B cell (primary cell): ENCODE data around the gene PANK4. TPM values are rescaled to one million over a fixed set of nuclear protein-coding genes. Genes with fewer than 3 reads are reported as not detected.

Experiments used
- ATAC-seq: fragments of 200-7000 bp; cut with Tn5 transposase; one replicate; pipeline ENCODE4 v1.10.0; 2021; ENCODE audit warnings: low read depth, mild to moderate bottlenecking, moderate number of reproducible peaks, moderate library complexity
- CTCF ChIA-PET: fragments of 350-600 bp; sonication (Branson Sonifier 250); formaldehyde crosslinking; loops from one replicate; lab custom pipeline; 2021; ENCODE audit warnings: antibody characterized with exemption, inconsistent platforms; lab: Charles Lee
- POLR2A ChIA-PET: fragments of 350-600 bp; sonication (Branson Sonifier 250); formaldehyde crosslinking; loops from one replicate; lab custom pipeline; 2021; ENCODE audit warnings: antibody characterized with exemption; lab: Charles Lee
- DNase-seq: peaks from one replicate; pipeline ENCODE4 v3.0.0; 2013
- H2AFZ ChIP-seq: 2 replicates; pipeline ENCODE4 v1.6.1; 2012; ENCODE audit warnings: mild to moderate bottlenecking, low read depth, low read length; ENCODE audit not compliant: insufficient read depth, poor library complexity, severe bottlenecking
- H3K27ac ChIP-seq, 2 donors: 1 replicate in 1 of 2; 2 replicates in 1 of 2; pipeline ENCODE4 v1.5.1; 2012 to 2013; ENCODE audit warnings: low read length in 2 of 2, mild to moderate bottlenecking in 2 of 2, moderate library complexity in 1 of 2
- H3K27me3 ChIP-seq, 4 experiments: fragments of 200-600 bp in 1 of 4; sonication (generic) in 1 of 4; replicated peaks in 1 of 4; 1 replicate in 2 of 4; 2 replicates in 2 of 4; pipeline versions ENCODE4 v1.6.1 to v1.7.0; 2013 to 2016; ENCODE audit warnings: low read length in 3 of 4, mild to moderate bottlenecking in 2 of 4, mixed read lengths in 1 of 4, moderate library complexity in 1 of 4; ENCODE audit not compliant: insufficient read depth in 4 of 4, control insufficient read depth in 3 of 4; ENCODE audit errors: control extremely low read depth in 1 of 4
- H3K36me3 ChIP-seq, 2 experiments: replicated peaks in 1 of 2; 1 replicate in 1 of 2; 2 replicates in 1 of 2; pipeline versions ENCODE4 v1.6.1 to v1.7.1; 2013; ENCODE audit warnings: low read length in 1 of 2; ENCODE audit not compliant: insufficient read depth in 2 of 2, control insufficient read depth in 1 of 2; ENCODE audit errors: control extremely low read depth in 1 of 2, extremely low read depth in 1 of 2
- H3K4me1 ChIP-seq, 2 donors: fragments of 200-600 bp in 1 of 2; sonication (generic) in 1 of 2; 1 replicate in 1 of 2; 2 replicates in 1 of 2; pipeline versions ENCODE4 v1.5.1 to v1.6.1; 2013 to 2017; ENCODE audit warnings: low read length in 2 of 2; ENCODE audit not compliant: control insufficient read depth in 2 of 2, insufficient read depth in 2 of 2
- H3K4me2 ChIP-seq: replicated peaks from 2 replicates; pipeline ENCODE3; 2012; ENCODE audit warnings: mild to moderate bottlenecking, low read depth, low read length; ENCODE audit not compliant: poor library complexity, severe bottlenecking
- H3K4me3 ChIP-seq, 5 experiments: fragments of 200-600 bp in 1 of 5; sonication (generic) in 1 of 5; 1 replicate in 3 of 5; 2 replicates in 2 of 5; pipeline versions ENCODE4 v1.5.1 to v1.7.0; 2011 to 2016; ENCODE audit warnings: low read length in 4 of 5, mild to moderate bottlenecking in 4 of 5, low read depth in 2 of 5, control low read depth in 1 of 5, moderate library complexity in 1 of 5; ENCODE audit not compliant: insufficient read depth in 1 of 5; ENCODE audit errors: control extremely low read depth in 1 of 5, extremely low read depth in 1 of 5
- H3K79me2 ChIP-seq: fragments of 200-600 bp; sonication (generic); one replicate; pipeline ENCODE4 v1.6.0; 2016; ENCODE audit warnings: low read length; ENCODE audit not compliant: control insufficient read depth, insufficient read depth
- H3K9ac ChIP-seq: fragments of 200-600 bp; sonication (generic); 2 replicates; pipeline ENCODE4 v1.6.1; 2017; ENCODE audit warnings: mild to moderate bottlenecking, low read length, moderate library complexity
- H3K9me3 ChIP-seq, 3 donors: one replicate each; pipeline versions ENCODE4 v1.6.1 to v1.7.1; 2013; ENCODE audit warnings: low read length in 2 of 3; ENCODE audit not compliant: control insufficient read depth in 2 of 3, insufficient read depth in 1 of 3; ENCODE audit errors: control extremely low read depth in 1 of 3
- H4K20me1 ChIP-seq: 2 replicates; pipeline ENCODE4 v1.6.0; 2012; ENCODE audit warnings: mild to moderate bottlenecking, low read length; ENCODE audit not compliant: insufficient read depth, control insufficient read depth, poor library complexity, severe bottlenecking
- H3K27ac Mint-ChIP-seq: one replicate; pipeline ENCODE4 v1.8.0; 2021; ENCODE audit warnings: mixed read lengths
- H3K27me3 Mint-ChIP-seq: one replicate; pipeline ENCODE4 v1.8.0; 2021; ENCODE audit warnings: mixed read lengths
- H3K4me1 Mint-ChIP-seq: one replicate; pipeline ENCODE4 v1.8.0; 2021; ENCODE audit warnings: mixed read lengths
- H3K4me3 Mint-ChIP-seq: one replicate; pipeline ENCODE4 v1.8.0; 2021; ENCODE audit warnings: mixed read lengths
- H3K9me3 Mint-ChIP-seq: one replicate; pipeline ENCODE4 v1.8.0; 2022; ENCODE audit warnings: mixed read lengths; ENCODE audit not compliant: insufficient read depth
- EZH2 ChIP-seq: IDR thresholded peaks from 2 replicates; pipeline ENCODE4 v1.6.1; 2012; ENCODE audit warnings: borderline replicate concordance, low read depth, mild to moderate bottlenecking, moderate library complexity, low read length; ENCODE audit not compliant: insufficient read depth, poor library complexity, severe bottlenecking
- WGBS: methylation state at CpG from one replicate; pipeline ENCODE4 v1.1.5; 2013; ENCODE audit warnings: missing lambda C conversion rate; ENCODE audit not compliant: insufficient coverage; 5-methylcytosine and 5-hydroxymethylcytosine counted together
- intact Hi-C: fragments of 100-400 bp; cut with micrococcal nuclease; formaldehyde crosslinking; loops from one replicate; pipeline ENCODE4 v1.10.0; 2022
- polyA plus RNA-seq: library from polyadenylated mRNA; depleted of rRNA; stranded (reverse); fragments of >200 nt; gene quantifications from 2 replicates; pipeline ENCODE4 v1.2.3, GENCODE V29; 2012
- total RNA-seq, 2 donors: library from RNA; stranded (reverse); fragments of 120-200 nt in 1 of 2; gene quantifications; 1 replicate in 1 of 2; 2 replicates in 1 of 2; pipeline versions ENCODE4 v1.2.3 to v1.2.4, GENCODE V29; 2013 to 2022
- TF ChIP-seq, protein P1 (sequence below): fragments of 200-600 bp; IDR thresholded peaks from one replicate; pipeline ENCODE4 v1.8.0; 2022; ENCODE audit warnings: antibody characterized with exemption, mild to moderate bottlenecking

The PANK4 gene
- total and polyA plus RNA-seq, 2 donors (not counting 1 experiment from before 2014, with no cell fraction given), result 38.0 to 80.5 TPM

DNA sequence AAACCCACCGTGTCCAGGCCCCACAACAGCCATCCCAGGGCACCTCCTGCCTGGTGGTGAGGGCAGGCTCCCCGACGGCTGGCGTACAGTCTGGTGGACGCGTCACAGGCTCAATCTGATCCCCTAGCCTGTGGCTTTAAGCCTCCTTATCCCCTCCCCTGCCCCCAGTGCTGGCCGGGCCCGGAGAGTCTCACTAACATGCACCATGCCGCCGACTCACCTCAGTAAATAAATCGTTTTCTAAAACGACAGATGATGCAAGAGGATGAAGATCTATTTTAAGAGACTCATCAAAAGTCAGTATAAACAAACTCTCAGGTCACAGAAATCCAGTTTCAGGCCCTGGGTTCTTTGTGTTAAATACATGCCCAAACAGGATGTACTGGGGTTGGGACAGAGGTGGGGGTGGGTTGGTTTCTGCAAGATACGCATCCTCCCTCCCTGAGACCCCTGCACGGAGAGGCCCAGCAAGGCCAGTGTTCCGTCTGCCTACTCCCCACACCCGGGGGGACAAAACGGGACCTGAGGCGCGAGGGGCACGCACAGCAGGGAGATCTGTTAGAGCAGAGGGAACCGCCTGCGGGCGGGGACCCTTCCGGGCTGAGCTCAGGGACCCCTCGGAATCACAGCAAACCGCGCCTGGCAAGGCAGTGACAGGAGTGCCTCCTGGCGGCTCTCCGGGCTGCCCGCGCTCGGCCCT lies 3.1 kb downstream of the PANK4 start:
- CTCF ChIA-PET, result interaction anchor here (1.0 kb wide), 1 partner anchor 24 kb away, joined by 3 read pairs; no protein-coding TSS in a partner anchor
- Histone ChIP-seq H2AFZ (no peak overlapping the region), H3K4me2 (no peak overlapping the region), H3K27ac (no peak overlapping the region), H3K36me3 (peaks cover 0 to 30% of the 10 kb centered on the region in 2 experiments), H3K79me2 (peaks cover 67% of the 10 kb centered on the region), H3K9ac (no peak overlapping the region), H3K9me3 (no peaks in the 10 kb centered on the region), H3K4me3 (no peak overlapping the region), H3K27me3 (peaks cover 0 to 7% (median 0%) of the 10 kb centered on the region in 4 experiments), H3K4me1 (peaks cover 24 to 31% of the 10 kb centered on the region in 2 donors), H4K20me1 (peaks cover 75% of the 10 kb centered on the region)
- no peak overlapping the region for H3K27ac Mint-ChIP-seq
- DNase-seq, result no peak
- no peak for ATAC-seq
- peaks cover 30% of the 10 kb centered on the region for H3K4me1 Mint-ChIP-seq
- H3K4me3 Mint-ChIP-seq, result peak overlapping the region; percentile 16
- no peaks in the 10 kb centered on the region for H3K9me3 Mint-ChIP-seq
- intact Hi-C loops, result no loop called here
- WGBS, result 86% methylated on average over 21 of the region's 32 CpGs
- no peak for TF ChIP-seq EZH2
- TF ChIP-seq, protein P1, sequence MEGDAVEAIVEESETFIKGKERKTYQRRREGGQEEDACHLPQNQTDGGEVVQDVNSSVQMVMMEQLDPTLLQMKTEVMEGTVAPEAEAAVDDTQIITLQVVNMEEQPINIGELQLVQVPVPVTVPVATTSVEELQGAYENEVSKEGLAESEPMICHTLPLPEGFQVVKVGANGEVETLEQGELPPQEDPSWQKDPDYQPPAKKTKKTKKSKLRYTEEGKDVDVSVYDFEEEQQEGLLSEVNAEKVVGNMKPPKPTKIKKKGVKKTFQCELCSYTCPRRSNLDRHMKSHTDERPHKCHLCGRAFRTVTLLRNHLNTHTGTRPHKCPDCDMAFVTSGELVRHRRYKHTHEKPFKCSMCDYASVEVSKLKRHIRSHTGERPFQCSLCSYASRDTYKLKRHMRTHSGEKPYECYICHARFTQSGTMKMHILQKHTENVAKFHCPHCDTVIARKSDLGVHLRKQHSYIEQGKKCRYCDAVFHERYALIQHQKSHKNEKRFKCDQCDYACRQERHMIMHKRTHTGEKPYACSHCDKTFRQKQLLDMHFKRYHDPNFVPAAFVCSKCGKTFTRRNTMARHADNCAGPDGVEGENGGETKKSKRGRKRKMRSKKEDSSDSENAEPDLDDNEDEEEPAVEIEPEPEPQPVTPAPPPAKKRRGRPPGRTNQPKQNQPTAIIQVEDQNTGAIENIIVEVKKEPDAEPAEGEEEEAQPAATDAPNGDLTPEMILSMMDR, result no peak
- POLR2A ChIA-PET, result no interaction called here
- H3K27me3 Mint-ChIP-seq, result no peaks in the 10 kb centered on the region

GRCh38 chr1:2522230-2522629 lies 4.2 kb downstream of the PANK4 start:
- DNase-seq, result no peak
- TF ChIP-seq EZH2, result no peak
- TF ChIP-seq, protein P1, result no peak
- no peak overlapping the region for H2AFZ ChIP-seq
- Mint-ChIP-seq H3K27ac (no peak overlapping the region), H3K9me3 (no peaks in the 10 kb centered on the region), H3K4me3 (no peak overlapping the region), H3K27me3 (no peaks in the 10 kb centered on the region), H3K4me1 (peaks cover 28% of the 10 kb centered on the region)
- intact Hi-C loops, result no loop called here
- H3K27ac ChIP-seq, result no peak overlapping the region
- H3K4me1 ChIP-seq, result peaks cover 24 to 29% of the 10 kb centered on the region in 2 donors
- peaks cover 0 to 41% of the 10 kb centered on the region in 2 experiments for H3K36me3 ChIP-seq
- H3K79me2 ChIP-seq, result peaks cover 72% of the 10 kb centered on the region
- 95% methylated on average over 5 of the region's 7 CpGs for WGBS
- H3K9me3 ChIP-seq, result no peaks in the 10 kb centered on the region
- no peak for ATAC-seq
- no peak overlapping the region for H3K4me3 ChIP-seq
- no peaks in the 10 kb centered on the region for H3K27me3 ChIP-seq
- no peak overlapping the region for H3K9ac ChIP-seq
- no peak overlapping the region for H3K4me2 ChIP-seq
- H4K20me1 ChIP-seq, result peaks cover 86% of the 10 kb centered on the region
- POLR2A ChIA-PET, result no interaction called here
- CTCF ChIA-PET, result no interaction called here
